WTC11 (cell line): Measurements from ENCODE around the gene AIG1. TPM values are rescaled to one million over a fixed set of nuclear protein-coding genes. Genes with fewer than 3 reads are reported as not detected.

Experiments
- ATAC-seq: fragments of 200-7000 bp; cut with Tn5 transposase; 2 replicates; pipeline ENCODE4 v1.10.0; 2021; ENCODE audit warnings: mild to moderate bottlenecking, moderate library complexity
- CTCF ChIA-PET: fragments of 300-600 bp; sonication (Branson Sonifier 250); formaldehyde crosslinking; loops from one replicate; lab custom pipeline; 2021; ENCODE audit warnings: antibody characterized with exemption; lab: Charles Lee
- POLR2A ChIA-PET: fragments of 350-600 bp; sonication (Branson Sonifier 250); formaldehyde crosslinking; loops from one replicate; lab custom pipeline; 2021; ENCODE audit warnings: antibody characterized with exemption; lab: Charles Lee
- DNase-seq: peaks from one replicate; pipeline ENCODE4 v3.0.0; 2021; ENCODE audit warnings: low spot score
- H3K27ac Mint-ChIP-seq: 2 replicates; pipeline ENCODE4 v1.8.0; 2021; ENCODE audit warnings: mixed read lengths
- H3K27me3 Mint-ChIP-seq: 2 replicates; pipeline ENCODE4 v1.8.0; 2021; ENCODE audit warnings: low read depth, mild to moderate bottlenecking, moderate library complexity, mixed read lengths
- H3K36me3 Mint-ChIP-seq: 2 replicates; pipeline ENCODE4 v1.8.0; 2021; ENCODE audit warnings: mixed read lengths
- H3K4me1 Mint-ChIP-seq: 2 replicates; pipeline ENCODE4 v1.8.0; 2022; ENCODE audit warnings: mixed read lengths
- H3K4me3 Mint-ChIP-seq: 2 replicates; pipeline ENCODE4 v1.8.0; 2021; ENCODE audit warnings: mild to moderate bottlenecking, moderate library complexity, mixed read lengths
- H3K9me3 Mint-ChIP-seq: 2 replicates; pipeline ENCODE4 v1.8.0; 2021; ENCODE audit warnings: mixed read lengths
- AR ChIP-seq: fragments of 250-450 bp; sonication (Bioruptor Pico); IDR thresholded peaks from 2 replicates; pipeline ENCODE4 v1.9.0; 2021; ENCODE audit warnings: mild to moderate bottlenecking
- CREM ChIP-seq: sonication (generic); formaldehyde crosslinking; IDR thresholded peaks from 2 replicates; pipeline ENCODE4 v1.8.1; 2022; ENCODE audit warnings: mild to moderate bottlenecking, missing genetic modification reagents, moderate library complexity
- E2F4 ChIP-seq: sonication (generic); formaldehyde crosslinking; IDR thresholded peaks from 2 replicates; pipeline ENCODE4 v1.8.1; 2022; ENCODE audit warnings: low read depth, mild to moderate bottlenecking, moderate library complexity, missing genetic modification reagents, borderline replicate concordance
- JAZF1 ChIP-seq: fragments of 250-450 bp; sonication (Bioruptor Pico); IDR thresholded peaks from 2 replicates; pipeline ENCODE4 v1.9.0; 2021; ENCODE audit warnings: moderate library complexity, mild to moderate bottlenecking, inconsistent platforms
- JUN ChIP-seq: sonication (generic); formaldehyde crosslinking; IDR thresholded peaks from 2 replicates; pipeline ENCODE4 v1.8.0; 2023; ENCODE audit warnings: mild to moderate bottlenecking, missing genetic modification reagents
- MYBL2 ChIP-seq: sonication (generic); formaldehyde crosslinking; IDR thresholded peaks from 2 replicates; pipeline ENCODE4 v1.8.1; 2023; ENCODE audit warnings: mild to moderate bottlenecking, moderate library complexity, missing genetic modification reagents
- NFYB ChIP-seq: sonication (generic); formaldehyde crosslinking; conservative IDR thresholded peaks from 2 replicates; pipeline ENCODE4 v1.8.0; 2022; ENCODE audit warnings: low read depth, missing genetic modification reagents
- NR3C1 ChIP-seq: sonication (generic); formaldehyde crosslinking; conservative IDR thresholded peaks from 2 replicates; pipeline ENCODE4 v1.8.1; 2023; ENCODE audit warnings: low read depth, mild to moderate bottlenecking, missing genetic modification reagents
- PRDM15 ChIP-seq: sonication (generic); formaldehyde crosslinking; IDR thresholded peaks from 2 replicates; pipeline ENCODE4 v1.8.0; 2022; ENCODE audit warnings: missing genetic modification reagents
- RELA ChIP-seq: sonication (generic); formaldehyde crosslinking; IDR thresholded peaks from 2 replicates; pipeline ENCODE4 v1.8.1; 2022; ENCODE audit warnings: missing genetic modification reagents, mild to moderate bottlenecking, borderline replicate concordance
- SMAD4 ChIP-seq: sonication (generic); formaldehyde crosslinking; IDR thresholded peaks from 2 replicates; pipeline ENCODE4 v1.8.0; 2022; ENCODE audit warnings: mild to moderate bottlenecking, missing genetic modification reagents
- TCF7 ChIP-seq: sonication (generic); formaldehyde crosslinking; IDR thresholded peaks from 2 replicates; pipeline ENCODE4 v1.8.0; 2022; ENCODE audit warnings: mild to moderate bottlenecking, low read depth, missing genetic modification reagents, moderate library complexity
- TP53 ChIP-seq: sonication (generic); formaldehyde crosslinking; IDR thresholded peaks from 2 replicates; pipeline ENCODE4 v1.8.1; 2023; ENCODE audit warnings: mild to moderate bottlenecking, missing genetic modification reagents
- ZNF263 ChIP-seq: sonication (generic); formaldehyde crosslinking; IDR thresholded peaks from 2 replicates; pipeline ENCODE4 v1.8.1; 2022; ENCODE audit warnings: low read depth, mild to moderate bottlenecking, moderate library complexity, missing genetic modification reagents
- ZNF671 ChIP-seq: fragments of 250-450 bp; sonication (Bioruptor Pico); IDR thresholded peaks from 2 replicates; pipeline ENCODE4 v1.8.0; 2021; ENCODE audit warnings: mild to moderate bottlenecking
- total RNA-seq: library from RNA; stranded (reverse); gene quantifications from 3 replicates; pipeline ENCODE4 v1.2.3, GENCODE V29; 2021
- TF ChIP-seq, protein P1 (sequence below): fragments of 250-450 bp; sonication (Bioruptor Pico); conservative IDR thresholded peaks from 2 replicates; pipeline ENCODE4 v1.9.0; 2021; ENCODE audit warnings: mild to moderate bottlenecking
- TF ChIP-seq, protein P2 (sequence below): sonication (generic); formaldehyde crosslinking; IDR thresholded peaks from 2 replicates; pipeline ENCODE4 v1.8.1; 2022; ENCODE audit warnings: mild to moderate bottlenecking, missing genetic modification reagents, moderate library complexity, borderline replicate concordance
- TF ChIP-seq, protein P3 (sequence below): fragments of 200-600 bp; IDR thresholded peaks from 2 replicates; pipeline ENCODE4 v1.8.0; 2022; ENCODE audit warnings: antibody characterized with exemption
- TF ChIP-seq, protein P4 (sequence below): sonication (generic); formaldehyde crosslinking; conservative IDR thresholded peaks from 2 replicates; pipeline ENCODE4 v1.8.1; 2023; ENCODE audit warnings: mild to moderate bottlenecking, low read depth, missing genetic modification reagents, moderate library complexity
- TF ChIP-seq, protein P5 (sequence below): fragments of 250-450 bp; sonication (Bioruptor Pico); IDR thresholded peaks from 2 replicates; pipeline ENCODE4 v1.9.0; 2021; ENCODE audit warnings: mild to moderate bottlenecking

The AIG1 gene
- total RNA-seq, 1 experiment from 2014 or later = 38.8 TPM

DNA sequence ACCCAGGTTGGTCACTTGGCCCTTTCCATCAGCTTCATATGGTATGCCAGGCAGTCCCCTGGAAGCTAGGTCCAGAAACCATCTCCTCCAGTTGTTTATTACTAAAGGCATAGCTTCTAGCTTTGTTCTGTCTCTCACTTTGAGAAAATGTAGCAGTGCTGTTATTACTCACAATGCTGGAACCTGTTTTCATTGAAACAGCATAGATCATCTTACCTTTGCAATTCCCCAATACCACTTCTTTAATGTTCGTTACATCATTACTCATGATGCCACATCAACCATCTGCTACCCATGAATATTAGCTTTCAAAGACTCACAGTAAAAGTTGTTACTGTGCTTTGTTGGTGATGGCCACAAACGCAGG lies 301.5 kb downstream of the AIG1 start:
- TF ChIP-seq PRDM15 (CRISPR knock-in tag) = no peak
- no peak for TF ChIP-seq NFYB (CRISPR knock-in tag)
- TF ChIP-seq ZNF263 (CRISPR knock-in tag) = no peak
- TF ChIP-seq, protein P1, sequence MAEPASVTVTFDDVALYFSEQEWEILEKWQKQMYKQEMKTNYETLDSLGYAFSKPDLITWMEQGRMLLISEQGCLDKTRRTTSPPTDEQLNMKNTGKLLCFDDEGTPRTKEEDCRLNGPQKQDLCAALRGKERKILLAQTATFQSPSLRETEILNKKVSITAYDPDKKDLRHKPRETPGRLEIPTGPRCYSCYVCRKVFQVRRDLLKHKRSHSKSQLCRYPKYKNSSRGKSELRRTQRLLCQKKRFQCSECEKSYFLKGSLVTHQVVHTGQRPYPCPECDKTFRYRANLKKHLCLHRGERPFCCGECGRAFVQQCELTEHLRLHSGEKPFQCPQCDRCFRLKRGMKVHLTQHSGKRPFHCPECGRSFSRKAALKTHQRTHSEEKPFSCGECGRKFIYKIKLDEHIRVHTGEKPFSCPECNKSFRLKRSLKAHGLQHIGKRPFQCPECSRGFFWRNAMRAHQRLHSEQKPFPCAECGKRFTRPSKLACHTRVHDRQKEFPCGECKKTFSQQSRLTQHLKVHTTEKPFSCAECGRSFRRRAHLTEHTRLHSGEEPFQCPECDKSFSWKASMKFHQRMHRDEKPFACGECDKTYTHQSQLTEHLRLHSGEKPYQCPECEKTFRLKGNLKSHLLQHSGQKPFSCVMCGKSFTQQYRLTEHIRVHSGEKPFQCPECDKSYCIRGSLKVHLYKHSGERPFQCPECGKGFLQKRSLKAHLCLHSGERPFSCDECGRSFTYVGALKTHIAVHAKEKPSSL = no peak
- no peak for TF ChIP-seq ZNF671 (CRISPR knock-in tag)
- TF ChIP-seq JAZF1 (CRISPR knock-in tag) = no peak
- no peak for TF ChIP-seq RELA
- TF ChIP-seq CREM (CRISPR knock-in tag) = no peak
- TF ChIP-seq, all 79 proteins: peak for 0
- H3K27ac Mint-ChIP-seq = no peak overlapping the region
- no peaks in the 10 kb centered on the region for H3K4me1 Mint-ChIP-seq
- H3K9me3 Mint-ChIP-seq = no peaks in the 10 kb centered on the region
- no peaks in the 10 kb centered on the region for H3K27me3 Mint-ChIP-seq
- DNase-seq (no peak), ATAC-seq (no peak)
- H3K36me3 Mint-ChIP-seq = no peaks in the 10 kb centered on the region
- ChIA-PET CTCF (interaction anchor here (2.5 kb wide), 1 partner anchor 25 kb away, joined by 8 read pairs; no protein-coding TSS in a partner anchor), POLR2A (no interaction called here)
- no peak overlapping the region for H3K4me3 Mint-ChIP-seq

- Mint-ChIP-seq H3K4me1 (no peaks in the 10 kb centered on the region), H3K27ac (no peak overlapping the region), H3K27me3 (no peaks in the 10 kb centered on the region), H3K36me3 (no peaks in the 10 kb centered on the region), H3K4me3 (no peak overlapping the region), H3K9me3 (no peaks in the 10 kb centered on the region)
- POLR2A ChIA-PET = no interaction called here
- ATAC-seq = no peak
- DNase-seq = no peak
- CTCF ChIA-PET = interaction anchor here (2.5 kb wide), 1 partner anchor 26 kb away, joined by 8 read pairs; no protein-coding TSS in a partner anchor
- TF ChIP-seq, protein P2, sequence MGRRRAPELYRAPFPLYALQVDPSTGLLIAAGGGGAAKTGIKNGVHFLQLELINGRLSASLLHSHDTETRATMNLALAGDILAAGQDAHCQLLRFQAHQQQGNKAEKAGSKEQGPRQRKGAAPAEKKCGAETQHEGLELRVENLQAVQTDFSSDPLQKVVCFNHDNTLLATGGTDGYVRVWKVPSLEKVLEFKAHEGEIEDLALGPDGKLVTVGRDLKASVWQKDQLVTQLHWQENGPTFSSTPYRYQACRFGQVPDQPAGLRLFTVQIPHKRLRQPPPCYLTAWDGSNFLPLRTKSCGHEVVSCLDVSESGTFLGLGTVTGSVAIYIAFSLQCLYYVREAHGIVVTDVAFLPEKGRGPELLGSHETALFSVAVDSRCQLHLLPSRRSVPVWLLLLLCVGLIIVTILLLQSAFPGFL (CRISPR knock-in tag) = no peak
- TF ChIP-seq E2F4 (CRISPR knock-in tag) = no peak
- TF ChIP-seq, protein P3, sequence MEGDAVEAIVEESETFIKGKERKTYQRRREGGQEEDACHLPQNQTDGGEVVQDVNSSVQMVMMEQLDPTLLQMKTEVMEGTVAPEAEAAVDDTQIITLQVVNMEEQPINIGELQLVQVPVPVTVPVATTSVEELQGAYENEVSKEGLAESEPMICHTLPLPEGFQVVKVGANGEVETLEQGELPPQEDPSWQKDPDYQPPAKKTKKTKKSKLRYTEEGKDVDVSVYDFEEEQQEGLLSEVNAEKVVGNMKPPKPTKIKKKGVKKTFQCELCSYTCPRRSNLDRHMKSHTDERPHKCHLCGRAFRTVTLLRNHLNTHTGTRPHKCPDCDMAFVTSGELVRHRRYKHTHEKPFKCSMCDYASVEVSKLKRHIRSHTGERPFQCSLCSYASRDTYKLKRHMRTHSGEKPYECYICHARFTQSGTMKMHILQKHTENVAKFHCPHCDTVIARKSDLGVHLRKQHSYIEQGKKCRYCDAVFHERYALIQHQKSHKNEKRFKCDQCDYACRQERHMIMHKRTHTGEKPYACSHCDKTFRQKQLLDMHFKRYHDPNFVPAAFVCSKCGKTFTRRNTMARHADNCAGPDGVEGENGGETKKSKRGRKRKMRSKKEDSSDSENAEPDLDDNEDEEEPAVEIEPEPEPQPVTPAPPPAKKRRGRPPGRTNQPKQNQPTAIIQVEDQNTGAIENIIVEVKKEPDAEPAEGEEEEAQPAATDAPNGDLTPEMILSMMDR = no peak
- TF ChIP-seq TCF7 = no peak
- TF ChIP-seq, protein P4, sequence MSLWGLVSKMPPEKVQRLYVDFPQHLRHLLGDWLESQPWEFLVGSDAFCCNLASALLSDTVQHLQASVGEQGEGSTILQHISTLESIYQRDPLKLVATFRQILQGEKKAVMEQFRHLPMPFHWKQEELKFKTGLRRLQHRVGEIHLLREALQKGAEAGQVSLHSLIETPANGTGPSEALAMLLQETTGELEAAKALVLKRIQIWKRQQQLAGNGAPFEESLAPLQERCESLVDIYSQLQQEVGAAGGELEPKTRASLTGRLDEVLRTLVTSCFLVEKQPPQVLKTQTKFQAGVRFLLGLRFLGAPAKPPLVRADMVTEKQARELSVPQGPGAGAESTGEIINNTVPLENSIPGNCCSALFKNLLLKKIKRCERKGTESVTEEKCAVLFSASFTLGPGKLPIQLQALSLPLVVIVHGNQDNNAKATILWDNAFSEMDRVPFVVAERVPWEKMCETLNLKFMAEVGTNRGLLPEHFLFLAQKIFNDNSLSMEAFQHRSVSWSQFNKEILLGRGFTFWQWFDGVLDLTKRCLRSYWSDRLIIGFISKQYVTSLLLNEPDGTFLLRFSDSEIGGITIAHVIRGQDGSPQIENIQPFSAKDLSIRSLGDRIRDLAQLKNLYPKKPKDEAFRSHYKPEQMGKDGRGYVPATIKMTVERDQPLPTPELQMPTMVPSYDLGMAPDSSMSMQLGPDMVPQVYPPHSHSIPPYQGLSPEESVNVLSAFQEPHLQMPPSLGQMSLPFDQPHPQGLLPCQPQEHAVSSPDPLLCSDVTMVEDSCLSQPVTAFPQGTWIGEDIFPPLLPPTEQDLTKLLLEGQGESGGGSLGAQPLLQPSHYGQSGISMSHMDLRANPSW = no peak
- no peak for TF ChIP-seq JUN (CRISPR knock-in tag)
- no peak for TF ChIP-seq AR (CRISPR knock-in tag)
- no peak for TF ChIP-seq NR3C1 (CRISPR knock-in tag)
- TF ChIP-seq, protein P5, sequence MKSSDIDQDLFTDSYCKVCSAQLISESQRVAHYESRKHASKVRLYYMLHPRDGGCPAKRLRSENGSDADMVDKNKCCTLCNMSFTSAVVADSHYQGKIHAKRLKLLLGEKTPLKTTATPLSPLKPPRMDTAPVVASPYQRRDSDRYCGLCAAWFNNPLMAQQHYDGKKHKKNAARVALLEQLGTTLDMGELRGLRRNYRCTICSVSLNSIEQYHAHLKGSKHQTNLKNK (CRISPR knock-in tag) = no peak
- TF ChIP-seq MYBL2 (CRISPR knock-in tag) = no peak
- no peak for TF ChIP-seq SMAD4 (CRISPR knock-in tag)
- TF ChIP-seq TP53 (CRISPR knock-in tag) = no peak
Observed at GRCh38 chr6:143363299-143363698, 302.6 kb downstream of the AIG1 start.
